SW 1271 (cell line): ENCODE measurements around the gene SLC9C1.

Experiments
- DNase-seq, 2 experiments: peaks; one replicate each; lab custom pipeline; 2025; lab: John Stamatoyannopoulos, UW

Gene SLC9C1

GRCh38 chr3:112306825-112307224 lies 12.8 kb upstream of the SLC9C1 start:
- no peak for DNase-seq

- DNase-seq = no peak
Observed at GRCh38 chr3:112304611-112305010, 10.6 kb upstream of the SLC9C1 start.

- no peak for DNase-seq
Observed at GRCh38 chr3:112303764-112304325, 9.8 kb upstream of the SLC9C1 start.

- DNase-seq = no peak
Observed at GRCh38 chr3:112302881-112303763, 9.1 kb upstream of the SLC9C1 start.

GRCh38 chr3:112302150-112302830 lies 8.3 kb upstream of the SLC9C1 start:
- no peak for DNase-seq

- DNase-seq = no peak
Observed at GRCh38 chr3:112298781-112299180, 4.8 kb upstream of the SLC9C1 start.

GRCh38 chr3:112297714-112298113 lies 3.7 kb upstream of the SLC9C1 start:
- DNase-seq = no peak

- no peak for DNase-seq
Observed at GRCh38 chr3:112289011-112289410, 5.0 kb downstream of the SLC9C1 start.

GRCh38 chr3:112280266-112280665 lies 13.8 kb downstream of the SLC9C1 start:
- DNase-seq = no peak

- DNase-seq = no peak
Observed at GRCh38 chr3:112273536-112273935, 20.5 kb downstream of the SLC9C1 start.

- DNase-seq = no peak
Observed at GRCh38 chr3:112261742-112262141, 32.3 kb downstream of the SLC9C1 start.

- DNase-seq = no peak
Observed at GRCh38 chr3:112260563-112260962, 33.5 kb downstream of the SLC9C1 start.

- no peak for DNase-seq
Observed at GRCh38 chr3:112253301-112253971, 40.6 kb downstream of the SLC9C1 start.

GRCh38 chr3:112247900-112248299 lies 46.1 kb downstream of the SLC9C1 start:
- DNase-seq = no peak

GRCh38 chr3:112247350-112247749 lies 46.7 kb downstream of the SLC9C1 start:
- no peak for DNase-seq

- DNase-seq = no peak
Observed at GRCh38 chr3:112233083-112233482, 60.9 kb downstream of the SLC9C1 start.

GRCh38 chr3:112231727-112232126 lies 62.3 kb downstream of the SLC9C1 start:
- DNase-seq = no peak

- no peak for DNase-seq
Observed at GRCh38 chr3:112230033-112230432, 64.0 kb downstream of the SLC9C1 start.

GRCh38 chr3:112228786-112229185 lies 65.2 kb downstream of the SLC9C1 start:
- no peak for DNase-seq

- DNase-seq = no peak
Observed at GRCh38 chr3:112200317-112200666, 93.7 kb downstream of the SLC9C1 start.

GRCh38 chr3:112199622-112200316 lies 94.2 kb downstream of the SLC9C1 start:
- DNase-seq = no peak

GRCh38 chr3:112197131-112197530 lies 96.9 kb downstream of the SLC9C1 start:
- no peak for DNase-seq
